ENCODE data around the gene SAMD10.

Gene SAMD10

GRCh38 chr20:63956664-63957003 is 22.8 kb downstream of the SAMD10 start:
- no peak for DNase-seq (ENCODE audit: low spot score)

DNA sequence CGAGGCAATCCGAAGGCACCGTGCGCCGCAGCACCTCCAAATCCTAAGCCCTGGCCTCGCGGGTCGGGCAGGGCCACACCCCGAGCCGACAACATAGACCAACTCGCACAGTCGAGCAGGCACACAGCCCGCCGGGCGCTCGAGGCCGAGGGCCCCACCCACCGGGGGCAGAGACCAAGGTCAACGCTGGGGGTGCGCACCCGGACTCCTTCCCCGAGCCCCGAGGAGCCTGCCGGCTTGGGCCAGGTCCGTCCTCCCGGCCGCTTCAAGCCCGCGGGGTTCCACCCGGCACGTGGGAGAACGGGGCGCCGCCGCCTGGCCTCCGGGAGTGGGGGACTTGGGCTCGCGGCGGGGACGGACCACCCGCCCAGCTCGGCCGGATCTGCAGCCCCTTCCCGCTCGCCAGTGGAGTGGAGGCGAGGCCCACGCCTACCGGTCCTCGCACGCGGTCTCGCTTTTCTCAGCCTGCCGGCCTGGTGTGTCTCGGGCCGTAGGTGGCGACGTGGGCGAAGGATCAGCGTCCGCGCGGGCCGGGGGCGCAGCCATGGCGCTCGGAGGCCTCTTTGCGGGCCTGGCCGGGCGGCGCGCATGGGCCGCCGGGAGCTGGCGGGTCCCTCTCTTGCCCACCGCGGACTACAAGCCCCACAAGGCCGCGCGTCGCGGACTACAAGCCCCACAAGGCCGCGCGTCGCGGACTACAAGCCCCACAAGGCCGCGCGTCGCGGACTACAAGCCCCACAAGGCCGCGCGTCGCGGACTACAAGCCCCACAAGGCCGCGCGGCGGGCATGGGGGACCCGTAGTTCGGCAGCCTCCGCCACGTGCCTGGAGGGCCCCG is 23.4 kb downstream of the SAMD10 start, which contains the start of gene UCKL1:
UCKL1 (minus strand) TSS at position 590 of the 837 bp plus-strand sequence; CDS start at position 546, 44 bp downstream.
- peak; percentile 86 for DNase-seq (ENCODE audit: low spot score)

DNA sequence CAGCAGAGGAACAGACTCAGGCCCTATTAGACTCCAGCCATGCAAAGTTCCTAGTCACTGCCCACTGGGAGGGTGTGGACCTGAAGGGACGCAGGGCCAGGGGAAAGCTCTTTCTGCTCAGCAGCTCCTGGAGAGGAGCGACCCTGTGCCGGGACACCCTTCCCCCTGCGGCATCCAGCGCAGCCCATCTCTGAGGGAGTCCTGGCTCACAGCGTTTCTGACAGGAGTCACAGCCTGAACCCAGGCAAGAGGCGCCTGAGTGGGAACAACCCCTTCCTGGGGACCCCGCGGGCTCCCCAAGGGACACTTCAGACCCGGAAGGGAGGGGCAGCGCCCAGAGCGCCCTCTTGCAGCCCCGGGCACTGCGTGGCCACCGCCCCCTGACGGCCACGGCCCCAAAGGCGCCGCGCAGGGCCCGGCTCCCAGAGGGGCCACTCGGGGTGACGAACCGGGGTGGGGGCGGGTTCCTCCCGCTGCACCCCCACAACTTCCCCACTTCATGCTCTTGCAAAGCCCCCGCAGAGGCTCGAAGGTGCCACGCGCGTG is 24.1 kb downstream of the SAMD10 start:
- DNase-seq (ENCODE audit: low spot score), result no peak

GRCh38 chr20:63953764-63954429 is 25.5 kb downstream of the SAMD10 start:
- no peak for DNase-seq (ENCODE audit: low spot score)

- DNase-seq (ENCODE audit: low spot score), result peak; percentile 44
Observed at GRCh38 chr20:63952769-63953168, 26.7 kb downstream of the SAMD10 start.

DNA sequence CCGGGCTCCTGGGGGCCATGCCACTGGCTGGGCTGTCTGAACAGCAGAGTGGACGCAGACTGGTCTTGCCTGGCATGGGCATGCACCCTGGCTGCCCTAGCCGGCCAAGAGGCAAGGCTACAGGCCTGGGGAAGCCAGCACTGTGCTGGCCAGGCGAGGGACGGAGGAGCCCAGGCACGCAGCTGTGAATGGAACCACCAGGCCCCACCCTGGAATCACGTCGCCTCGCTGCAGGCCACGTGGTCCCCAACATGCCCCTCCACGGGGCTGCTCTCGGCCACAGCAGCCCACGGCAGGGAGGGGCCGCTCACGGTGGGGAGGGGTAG is 27.3 kb downstream of the SAMD10 start:
- DNase-seq (ENCODE audit: low spot score), result no peak

DNA sequence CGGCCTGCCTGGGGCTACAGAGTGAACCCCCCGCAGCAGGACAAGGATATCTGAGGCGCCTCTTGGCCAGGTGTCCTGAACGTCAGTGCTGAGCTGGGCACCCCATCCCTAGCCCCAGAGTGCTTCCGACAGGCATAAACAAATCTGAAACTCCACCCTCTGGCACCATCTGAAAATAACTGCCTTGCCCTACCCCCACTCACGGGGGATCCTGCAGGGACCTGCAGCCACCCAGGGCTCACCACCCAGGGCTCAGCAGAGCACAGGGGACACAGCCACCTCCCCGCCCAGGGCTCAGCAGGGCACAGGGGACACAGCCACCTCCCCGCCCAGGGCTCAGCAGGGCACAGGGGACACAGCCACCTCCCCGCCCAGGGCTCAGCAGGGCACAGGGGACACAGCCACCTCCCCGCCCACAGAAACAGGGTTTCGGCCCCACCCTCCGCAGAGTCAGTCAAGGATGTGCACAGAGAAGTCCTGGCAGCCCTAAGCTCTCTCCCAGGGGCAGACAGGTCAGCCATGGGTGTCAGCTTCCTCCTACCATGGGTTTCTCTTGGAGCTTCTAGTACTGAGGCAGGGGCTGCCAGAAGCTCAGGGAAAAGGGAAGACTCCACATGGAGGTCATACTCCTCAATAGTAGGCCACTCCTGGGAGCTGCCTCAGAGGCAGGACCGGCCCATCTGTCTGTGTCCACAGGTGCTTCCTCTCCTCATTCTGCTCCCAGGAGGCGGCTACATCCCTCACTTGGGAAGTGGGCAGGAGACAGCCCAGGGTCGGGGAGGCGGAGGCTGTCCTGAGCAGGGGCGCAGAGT is 27.8 kb downstream of the SAMD10 start:
- DNase-seq (ENCODE audit: low spot score), result no peak

DNA sequence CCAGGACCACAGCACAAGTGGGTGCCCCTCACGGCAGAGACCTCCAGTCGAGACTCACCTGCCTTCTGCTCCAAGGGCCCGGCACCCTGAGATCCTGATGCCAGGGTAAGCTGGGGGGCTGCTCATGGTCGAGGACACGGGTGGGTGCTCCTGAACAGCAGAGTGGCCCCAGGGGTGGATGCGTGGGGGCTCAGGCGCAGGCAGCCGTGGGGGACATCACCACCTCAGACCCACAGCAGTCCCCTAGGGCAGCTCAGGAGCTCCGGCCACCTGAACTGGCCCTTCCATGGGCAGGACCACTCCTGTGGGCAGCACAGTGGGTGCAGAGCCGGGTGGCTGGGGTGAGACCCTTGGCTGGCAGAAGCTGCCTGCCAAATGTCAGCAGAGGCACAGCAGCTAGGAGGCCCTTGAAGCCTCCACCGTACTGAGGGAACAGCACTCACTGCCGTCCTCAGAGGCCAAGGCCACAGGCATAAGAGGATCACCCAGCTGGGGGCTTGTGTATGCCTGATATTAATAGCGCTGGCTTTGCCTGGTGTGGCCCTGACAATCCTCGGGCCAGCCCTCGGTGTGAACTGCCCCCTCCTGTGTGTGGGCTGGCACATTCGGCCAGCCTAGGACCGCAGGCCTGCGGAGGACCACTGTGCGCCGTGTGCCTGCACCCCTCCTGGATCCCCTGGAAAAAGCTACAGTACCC is 28.6 kb downstream of the SAMD10 start:
- DNase-seq (ENCODE audit: low spot score), result no peak

- DNase-seq (ENCODE audit: low spot score), result no peak
Observed at GRCh38 chr20:63947638-63948456, 31.6 kb downstream of the SAMD10 start.

- no peak for DNase-seq (ENCODE audit: low spot score)
Observed at GRCh38 chr20:63946986-63947637, 32.3 kb downstream of the SAMD10 start.

DNA sequence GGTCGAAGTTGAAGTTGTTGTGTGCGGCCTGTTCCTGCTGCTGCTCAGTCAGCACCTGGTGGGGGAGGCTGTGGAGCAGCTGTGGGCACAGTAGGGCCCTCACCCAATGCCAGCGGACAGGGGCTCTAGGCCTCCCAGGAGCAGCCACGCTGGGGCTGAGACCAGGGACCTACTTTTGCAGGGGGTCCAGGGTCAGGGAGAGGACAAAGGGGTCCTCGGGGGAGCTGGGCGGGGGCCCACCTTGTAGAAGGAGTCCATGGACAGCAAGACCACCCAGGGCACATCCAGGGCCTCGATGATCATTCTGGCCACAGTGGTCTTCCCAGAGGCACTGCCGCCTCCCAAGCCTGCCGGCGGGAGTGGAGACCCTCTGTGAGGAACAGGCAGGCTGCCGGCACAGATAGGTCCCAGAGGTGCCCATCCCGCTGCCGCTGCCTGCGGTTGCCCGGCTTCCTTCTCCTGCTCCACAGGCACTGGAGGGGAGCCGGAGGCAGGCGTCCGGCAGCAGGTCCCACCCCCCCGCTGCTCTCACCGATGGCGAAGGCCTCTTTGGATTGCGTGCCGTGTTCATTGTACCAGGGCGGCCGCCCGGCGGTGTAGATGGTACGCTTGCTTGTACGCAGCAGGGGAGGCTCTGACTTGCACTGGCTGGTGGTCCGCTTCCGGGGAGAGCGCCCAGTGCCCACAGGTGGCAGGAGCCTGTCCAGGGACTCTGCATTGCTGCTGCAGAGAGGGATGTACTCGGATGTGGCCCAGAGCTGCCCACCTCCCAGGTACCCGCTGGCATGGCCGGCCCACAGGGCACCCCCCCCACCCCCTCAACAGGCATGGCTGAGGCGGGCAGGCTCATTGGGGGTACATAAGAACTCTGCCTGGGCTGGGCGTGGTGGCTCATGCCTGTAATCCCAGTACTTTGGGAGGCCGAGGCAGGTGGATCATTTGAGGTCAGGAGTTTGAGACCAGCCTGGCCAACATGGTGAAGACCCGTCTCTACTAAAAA is 33.2 kb downstream of the SAMD10 start:
- DNase-seq (ENCODE audit: low spot score), result no peak

GRCh38 chr20:63945031-63945658 is 34.3 kb downstream of the SAMD10 start:
- DNase-seq (ENCODE audit: low spot score), result no peak

- DNase-seq (ENCODE audit: low spot score), result no peak
Observed at GRCh38 chr20:63944078-63944941, 35.1 kb downstream of the SAMD10 start.

DNA sequence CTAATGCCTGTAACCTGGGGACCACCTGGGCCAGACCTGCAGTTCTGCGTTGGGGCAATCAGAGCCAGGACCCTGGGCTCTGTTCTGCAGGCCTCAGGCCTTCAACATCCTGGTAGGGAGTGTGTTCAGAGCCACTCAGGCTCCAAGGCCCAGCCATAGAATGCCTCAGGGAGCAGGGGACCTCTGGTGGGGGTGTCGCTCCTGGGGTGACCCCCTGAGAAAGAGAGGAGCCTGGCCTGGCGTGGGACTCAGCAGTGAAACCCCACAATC is 35.7 kb downstream of the SAMD10 start:
- no peak for DNase-seq (ENCODE audit: low spot score)

DNA sequence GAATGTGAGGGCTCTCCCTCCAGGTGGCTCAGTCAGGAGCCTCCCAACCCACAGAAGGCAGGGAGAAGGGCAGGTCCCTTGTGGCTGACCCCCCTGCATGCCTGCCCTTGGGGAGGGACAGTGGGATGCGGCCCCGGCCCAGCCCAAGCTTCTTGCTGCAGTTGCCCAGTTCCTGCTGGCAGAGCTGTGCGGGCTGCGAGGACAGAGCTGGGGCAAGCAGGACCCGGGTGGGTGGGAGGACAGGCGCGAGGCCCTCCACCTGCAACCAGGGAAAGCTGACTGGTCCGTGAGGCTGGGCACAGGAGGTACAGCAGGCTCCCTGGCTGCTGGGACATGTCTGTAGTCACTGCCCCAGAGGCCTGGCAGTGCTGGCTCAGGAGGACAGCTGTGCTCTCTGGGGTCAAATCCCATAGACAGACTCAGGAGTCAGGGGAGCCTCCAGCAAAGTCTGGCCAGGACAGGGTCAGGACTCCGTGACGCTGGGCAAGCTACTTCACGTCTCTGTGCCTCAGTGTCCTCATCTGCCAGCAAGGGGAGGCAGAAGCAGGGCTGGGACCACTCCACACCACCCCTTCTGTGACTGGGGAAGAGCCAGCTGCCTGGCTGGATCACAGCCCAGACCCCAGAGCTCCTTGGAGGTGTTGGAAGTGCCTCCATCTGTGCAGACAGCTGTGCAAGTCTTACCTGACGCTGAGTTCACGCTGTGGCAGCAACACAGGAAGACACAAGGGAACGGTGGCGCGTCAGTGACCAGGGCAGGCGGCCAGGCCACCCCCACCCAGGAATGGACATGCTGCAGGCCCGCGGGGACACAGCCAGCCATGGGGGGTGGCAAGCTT is 36.3 kb downstream of the SAMD10 start:
- DNase-seq (ENCODE audit: low spot score), result no peak

GRCh38 chr20:63942250-63942951 is 37.0 kb downstream of the SAMD10 start:
- no peak for DNase-seq (ENCODE audit: low spot score)
